Measurements from ENCODE around the gene PROKR2.

DNA sequence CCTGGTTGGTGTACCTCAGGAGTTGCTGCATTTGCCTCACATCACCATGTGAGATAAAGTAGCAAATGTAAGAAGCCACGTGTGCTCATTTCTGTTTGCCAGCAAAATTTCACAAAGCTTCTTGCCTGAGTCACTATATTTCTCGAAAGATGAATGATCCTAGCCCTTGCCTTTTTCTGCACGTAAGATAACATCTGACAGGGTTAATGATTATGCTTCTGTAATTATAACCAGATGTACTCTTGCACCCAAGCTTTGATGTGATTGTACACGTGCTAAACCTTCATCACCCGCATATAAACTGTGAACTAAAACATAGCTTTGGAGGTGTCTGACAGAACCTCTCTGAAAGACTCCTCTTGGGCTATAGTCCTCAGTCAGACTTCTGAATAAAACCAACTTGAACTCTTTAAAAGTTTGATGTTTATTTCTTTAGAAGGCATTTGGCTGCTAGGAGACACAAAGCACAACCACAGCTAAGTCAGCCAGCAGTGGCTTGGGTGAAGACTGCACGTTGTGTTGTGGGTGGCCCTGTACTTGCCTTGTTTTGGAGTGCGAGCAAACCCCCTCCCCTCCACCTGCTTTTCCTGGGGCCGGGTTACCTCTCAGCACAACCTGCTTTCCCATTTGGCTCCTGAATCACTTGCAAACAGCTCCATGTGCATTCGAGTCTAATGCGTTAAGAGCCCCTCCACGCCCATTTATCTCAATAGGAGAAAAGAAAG is 19.3 kb downstream of the PROKR2 start:
- TF ChIP-seq POLR2A (IDR thresholded peaks at IDR 0.05): no peak
- TF ChIP-seq, protein P1, sequence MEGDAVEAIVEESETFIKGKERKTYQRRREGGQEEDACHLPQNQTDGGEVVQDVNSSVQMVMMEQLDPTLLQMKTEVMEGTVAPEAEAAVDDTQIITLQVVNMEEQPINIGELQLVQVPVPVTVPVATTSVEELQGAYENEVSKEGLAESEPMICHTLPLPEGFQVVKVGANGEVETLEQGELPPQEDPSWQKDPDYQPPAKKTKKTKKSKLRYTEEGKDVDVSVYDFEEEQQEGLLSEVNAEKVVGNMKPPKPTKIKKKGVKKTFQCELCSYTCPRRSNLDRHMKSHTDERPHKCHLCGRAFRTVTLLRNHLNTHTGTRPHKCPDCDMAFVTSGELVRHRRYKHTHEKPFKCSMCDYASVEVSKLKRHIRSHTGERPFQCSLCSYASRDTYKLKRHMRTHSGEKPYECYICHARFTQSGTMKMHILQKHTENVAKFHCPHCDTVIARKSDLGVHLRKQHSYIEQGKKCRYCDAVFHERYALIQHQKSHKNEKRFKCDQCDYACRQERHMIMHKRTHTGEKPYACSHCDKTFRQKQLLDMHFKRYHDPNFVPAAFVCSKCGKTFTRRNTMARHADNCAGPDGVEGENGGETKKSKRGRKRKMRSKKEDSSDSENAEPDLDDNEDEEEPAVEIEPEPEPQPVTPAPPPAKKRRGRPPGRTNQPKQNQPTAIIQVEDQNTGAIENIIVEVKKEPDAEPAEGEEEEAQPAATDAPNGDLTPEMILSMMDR (IDR thresholded peaks at IDR 0.05): no peak
